Ishikawa (cell line): ENCODE data around the gene PUS3.

ENCODE experiments used
- CEBPB ChIP-seq: IDR thresholded peaks from 2 replicates; pipeline ENCODE4 v1.6.1; 2012
- CREB1 ChIP-seq: IDR thresholded peaks from 2 replicates; pipeline ENCODE4 v1.6.1; 2012; ENCODE audit warnings: low read depth
- EGR1 ChIP-seq: IDR thresholded peaks from 2 replicates; pipeline ENCODE4 v1.6.1; 2012
- EP300 ChIP-seq: IDR thresholded peaks from 2 replicates; pipeline ENCODE4 v1.6.1; 2012; ENCODE audit warnings: borderline replicate concordance
- FOXM1 ChIP-seq: IDR thresholded peaks from 2 replicates; pipeline ENCODE4 v1.6.1; 2012; ENCODE audit warnings: low read depth, borderline replicate concordance
- MAX ChIP-seq: IDR thresholded peaks from 2 replicates; pipeline ENCODE4 v1.6.1; 2012
- NFIC ChIP-seq: IDR thresholded peaks from 2 replicates; pipeline ENCODE4 v1.6.1; 2012
- RAD21 ChIP-seq: IDR thresholded peaks from 2 replicates; pipeline ENCODE4 v1.6.1; 2012; ENCODE audit warnings: low read depth
- TAF1 ChIP-seq: IDR thresholded peaks from 2 replicates; pipeline ENCODE4 v1.6.1; 2012; ENCODE audit warnings: low read depth, mild to moderate bottlenecking
- TCF12 ChIP-seq: IDR thresholded peaks from 2 replicates; pipeline ENCODE4 v1.6.1; 2012; ENCODE audit warnings: low read depth
- TEAD4 ChIP-seq: IDR thresholded peaks from 2 replicates; pipeline ENCODE4 v1.6.1; 2012
- YY1 ChIP-seq: IDR thresholded peaks from 2 replicates; pipeline ENCODE4 v1.6.1; 2012; ENCODE audit warnings: low read depth
- ZBTB7A ChIP-seq: IDR thresholded peaks from 2 replicates; pipeline ENCODE4 v1.6.1; 2012; ENCODE audit warnings: low read depth
- TF ChIP-seq, protein P1 (sequence below): IDR thresholded peaks from 2 replicates; pipeline ENCODE4 v1.6.1; 2012; ENCODE audit warnings: low read depth, mild to moderate bottlenecking
- TF ChIP-seq, protein P2 (sequence below): IDR thresholded peaks from 2 replicates; pipeline ENCODE4 v1.6.1; 2012

The PUS3 gene

DNA sequence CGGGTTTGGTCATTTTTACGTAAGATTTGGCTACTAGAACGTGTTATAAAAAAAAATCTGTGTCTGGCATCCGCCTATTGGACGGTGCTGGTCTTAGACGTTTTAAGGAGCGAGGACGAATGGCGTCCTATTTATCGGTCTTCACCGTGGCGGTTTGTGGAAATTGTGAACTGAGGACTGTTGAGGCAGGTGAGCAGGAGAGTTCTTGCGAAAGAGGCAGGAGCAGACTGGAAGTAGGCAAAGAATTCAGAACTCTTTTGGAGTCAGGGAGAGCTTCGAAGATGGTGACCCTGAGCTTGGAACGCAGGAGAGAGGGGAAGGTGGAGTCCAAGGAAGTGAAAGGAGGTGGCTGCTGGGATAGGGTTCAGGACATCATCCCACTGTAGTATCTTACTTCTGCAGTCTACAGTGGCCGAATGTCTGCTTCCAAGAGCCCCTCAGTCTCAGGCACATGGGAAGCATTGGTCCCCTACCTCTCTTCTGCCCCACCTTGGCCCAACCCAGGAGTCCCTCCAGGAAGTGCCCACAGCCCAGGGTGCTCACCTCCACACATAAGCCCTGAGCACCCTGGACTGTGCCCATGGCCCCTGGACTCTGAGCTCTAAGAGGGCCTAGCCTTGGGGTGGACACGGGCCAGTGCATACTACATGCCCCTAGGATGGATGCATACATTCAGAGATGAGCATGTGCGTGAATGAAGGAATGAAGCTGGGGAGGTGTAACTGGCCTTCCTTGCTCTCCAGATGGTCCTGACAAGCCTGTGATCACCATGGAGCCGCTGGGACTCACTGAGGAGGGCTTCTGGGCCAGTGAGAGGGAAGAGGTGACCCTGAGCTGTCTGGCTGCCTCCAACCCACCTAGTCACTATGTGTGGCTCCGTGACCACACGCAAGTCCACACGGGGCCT is 46.5 kb upstream of the PUS3 start:
- TF ChIP-seq TAF1, result no peak
- no peak for TF ChIP-seq NFIC
- no peak for TF ChIP-seq EP300
- TF ChIP-seq EGR1, result no peak
- no peak for TF ChIP-seq CREB1
- TF ChIP-seq FOXM1, result no peak
- TF ChIP-seq, protein P1, sequence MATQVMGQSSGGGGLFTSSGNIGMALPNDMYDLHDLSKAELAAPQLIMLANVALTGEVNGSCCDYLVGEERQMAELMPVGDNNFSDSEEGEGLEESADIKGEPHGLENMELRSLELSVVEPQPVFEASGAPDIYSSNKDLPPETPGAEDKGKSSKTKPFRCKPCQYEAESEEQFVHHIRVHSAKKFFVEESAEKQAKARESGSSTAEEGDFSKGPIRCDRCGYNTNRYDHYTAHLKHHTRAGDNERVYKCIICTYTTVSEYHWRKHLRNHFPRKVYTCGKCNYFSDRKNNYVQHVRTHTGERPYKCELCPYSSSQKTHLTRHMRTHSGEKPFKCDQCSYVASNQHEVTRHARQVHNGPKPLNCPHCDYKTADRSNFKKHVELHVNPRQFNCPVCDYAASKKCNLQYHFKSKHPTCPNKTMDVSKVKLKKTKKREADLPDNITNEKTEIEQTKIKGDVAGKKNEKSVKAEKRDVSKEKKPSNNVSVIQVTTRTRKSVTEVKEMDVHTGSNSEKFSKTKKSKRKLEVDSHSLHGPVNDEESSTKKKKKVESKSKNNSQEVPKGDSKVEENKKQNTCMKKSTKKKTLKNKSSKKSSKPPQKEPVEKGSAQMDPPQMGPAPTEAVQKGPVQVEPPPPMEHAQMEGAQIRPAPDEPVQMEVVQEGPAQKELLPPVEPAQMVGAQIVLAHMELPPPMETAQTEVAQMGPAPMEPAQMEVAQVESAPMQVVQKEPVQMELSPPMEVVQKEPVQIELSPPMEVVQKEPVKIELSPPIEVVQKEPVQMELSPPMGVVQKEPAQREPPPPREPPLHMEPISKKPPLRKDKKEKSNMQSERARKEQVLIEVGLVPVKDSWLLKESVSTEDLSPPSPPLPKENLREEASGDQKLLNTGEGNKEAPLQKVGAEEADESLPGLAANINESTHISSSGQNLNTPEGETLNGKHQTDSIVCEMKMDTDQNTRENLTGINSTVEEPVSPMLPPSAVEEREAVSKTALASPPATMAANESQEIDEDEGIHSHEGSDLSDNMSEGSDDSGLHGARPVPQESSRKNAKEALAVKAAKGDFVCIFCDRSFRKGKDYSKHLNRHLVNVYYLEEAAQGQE, result no peak

GRCh38 chr11:125948278-125949051 is 45.5 kb upstream of the PUS3 start:
- TF ChIP-seq, protein P1, result no peak
- TF ChIP-seq EP300 (no peak), ZBTB7A (no peak), RAD21 (no peak), NFIC (no peak), TAF1 (no peak), TCF12 (no peak), MAX (no peak), FOXM1 (no peak), YY1 (no peak), CREB1 (no peak), CEBPB (no peak)
- TF ChIP-seq, protein P2, sequence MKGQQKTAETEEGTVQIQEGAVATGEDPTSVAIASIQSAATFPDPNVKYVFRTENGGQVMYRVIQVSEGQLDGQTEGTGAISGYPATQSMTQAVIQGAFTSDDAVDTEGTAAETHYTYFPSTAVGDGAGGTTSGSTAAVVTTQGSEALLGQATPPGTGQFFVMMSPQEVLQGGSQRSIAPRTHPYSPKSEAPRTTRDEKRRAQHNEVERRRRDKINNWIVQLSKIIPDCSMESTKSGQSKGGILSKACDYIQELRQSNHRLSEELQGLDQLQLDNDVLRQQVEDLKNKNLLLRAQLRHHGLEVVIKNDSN, result no peak

- TF ChIP-seq TEAD4, result no peak
- TF ChIP-seq, protein P1, result no peak
- TF ChIP-seq, protein P2, result no peak
- TF ChIP-seq TAF1, result no peak
- no peak for TF ChIP-seq YY1
- no peak for TF ChIP-seq TCF12
- no peak for TF ChIP-seq EP300
- no peak for TF ChIP-seq NFIC
- TF ChIP-seq ZBTB7A, result no peak
Measured at GRCh38 chr11:125947419-125948277, 44.6 kb upstream of the PUS3 start.
